K562 (cell line): ENCODE results near the gene OR52B6. TPM values are rescaled to one million over a fixed set of nuclear protein-coding genes. Genes with fewer than 3 reads are reported as not detected.

Experiments
- ATAC-seq: fragments of 200-7000 bp; cut with Tn5 transposase; 3 replicates; pipeline ENCODE4 v1.9.1; 2020; ENCODE audit warnings: moderate library complexity
- BruUV-seq: library from RNA; stranded (reverse); fragments of 400-500 nt; replicated peaks from 2 replicates; lab custom pipeline; 2021; lab: Mats Ljungman, UMichigan
- CTCF ChIA-PET: fragments of 300-600 bp; formaldehyde crosslinking; extraction: SDS; loops from one replicate; lab custom pipeline; 2021; ENCODE audit warnings: low intra/inter-chr PET ratio; lab: Yijun Ruan, JAX
- POLR2A ChIA-PET: fragments of 300-600, 350-650 bp; sonication (Branson Sonifier 250); formaldehyde crosslinking; extraction: SDS; loops from one replicate; lab custom pipeline; 2021; ENCODE audit warnings: antibody characterized with exemption, inconsistent platforms; lab: Yijun Ruan, JAX
- DNase-seq, 4 experiments: peaks; one replicate each; pipeline versions ENCODE4 v3.0.0 to v3.0.0-alpha.2; 2011 to 2018; ENCODE audit warnings: low spot score in 3 of 4, mixed read lengths in 3 of 4; ENCODE audit errors: extremely low read depth in 1 of 4
- FAIRE-seq: peaks from 2 replicates; lab custom pipeline; 2011; peaks lifted over from hg19 to GRCh38; lab: Jason Lieb, UNC
- H2AFZ ChIP-seq: 2 replicates; pipeline ENCODE4 v1.6.0; 2011; ENCODE audit warnings: low read depth, low read length, control low read depth, inconsistent platforms
- H3K27ac ChIP-seq: fragments of 200-600 bp; 3 replicates; pipeline ENCODE4 v1.8.0; 2011; ENCODE audit warnings: low read depth, mild to moderate bottlenecking, control low read depth, inconsistent platforms, low read length, moderate library complexity, mixed read lengths; ENCODE audit errors: extremely low read depth
- H3K27me3 ChIP-seq, 2 experiments: fragments of 300-600 bp in 1 of 2; 2 replicates in 1 of 2; 3 replicates in 1 of 2; pipeline versions ENCODE4 v1.6.0 to v1.8.0; 2011; ENCODE audit warnings: inconsistent platforms in 2 of 2, low read length in 2 of 2, mild to moderate bottlenecking in 1 of 2, mixed read lengths in 1 of 2, moderate library complexity in 1 of 2; ENCODE audit not compliant: control insufficient read depth in 2 of 2, insufficient read depth in 2 of 2
- H3K36me3 ChIP-seq: fragments of 300-600 bp; 3 replicates; pipeline ENCODE4 v1.8.0; 2011; ENCODE audit warnings: mild to moderate bottlenecking, low read length, inconsistent platforms; ENCODE audit not compliant: control insufficient read depth, insufficient read depth
- H3K4me1 ChIP-seq, 2 experiments: fragments of 200-600 bp in 1 of 2; replicated peaks in 1 of 2; 2 replicates in 1 of 2; 3 replicates in 1 of 2; pipeline versions ENCODE4 v1.5.1 to v1.8.0; 2011; ENCODE audit warnings: inconsistent platforms in 2 of 2, low read length in 2 of 2, mild to moderate bottlenecking in 1 of 2, mixed read lengths in 1 of 2, moderate library complexity in 1 of 2; ENCODE audit not compliant: control insufficient read depth in 2 of 2, insufficient read depth in 2 of 2
- H3K4me2 ChIP-seq: 2 replicates; pipeline ENCODE4 v1.6.1; 2011; ENCODE audit warnings: low read length, control low read depth, inconsistent platforms, mixed read lengths; ENCODE audit not compliant: insufficient read depth
- H3K4me3 ChIP-seq: fragments of 200-600 bp; sonication (generic), shearing (Covaris generic); 2 replicates; pipeline ENCODE4 v1.5.1; 2016; ENCODE audit warnings: control low read depth, inconsistent platforms
- H3K79me2 ChIP-seq: fragments of 200-600 bp; 3 replicates; pipeline ENCODE4 v1.8.0; 2011; ENCODE audit warnings: low read length, inconsistent platforms; ENCODE audit not compliant: control insufficient read depth, insufficient read depth
- H3K9ac ChIP-seq, 2 experiments: 2 replicates each; pipeline versions ENCODE4 v1.6.0 to v1.6.1; 2011; ENCODE audit warnings: low read depth in 2 of 2, low read length in 2 of 2, control low read depth in 1 of 2, inconsistent platforms in 1 of 2, mild to moderate bottlenecking in 1 of 2, mixed read lengths in 1 of 2; ENCODE audit not compliant: insufficient read depth in 1 of 2
- H3K9me1 ChIP-seq: one replicate; pipeline ENCODE4 v1.6.0; 2011; ENCODE audit warnings: inconsistent platforms, mild to moderate bottlenecking, low read length, moderate library complexity; ENCODE audit not compliant: control insufficient read depth, insufficient read depth
- H3K9me3 ChIP-seq: replicated peaks from 2 replicates; pipeline ENCODE4 v1.5.1; 2011; ENCODE audit warnings: low read depth, low read length, inconsistent platforms; ENCODE audit not compliant: control insufficient read depth, insufficient read depth
- H4K20me1 ChIP-seq: replicated peaks from 2 replicates; pipeline ENCODE4 v1.6.1; 2011; ENCODE audit warnings: low read length, inconsistent platforms, mixed read lengths; ENCODE audit not compliant: control insufficient read depth, insufficient read depth
- DNMT1 ChIP-seq: fragments of 450-650 bp; IDR thresholded peaks from 2 replicates; pipeline ENCODE4 v1.6.1; 2016; ENCODE audit warnings: antibody characterized with exemption, mild to moderate bottlenecking
- NCOA6 ChIP-seq: fragments of 450-650 bp; IDR thresholded peaks from 2 replicates; pipeline ENCODE4 v1.6.1; 2017; ENCODE audit warnings: mild to moderate bottlenecking
- NEUROD1 ChIP-seq: fragments of 150-350 bp; IDR thresholded peaks from 2 replicates; pipeline ENCODE4 v1.6.1; 2014; ENCODE audit warnings: borderline replicate concordance, low read length, low read depth; ENCODE audit not compliant: partially characterized antibody
- OTX1 ChIP-seq: fragments of 450-650 bp; formaldehyde crosslinking; IDR thresholded peaks from 2 replicates; pipeline ENCODE4 v1.4.0; 2022; ENCODE audit warnings: mild to moderate bottlenecking
- PRMT5 ChIP-seq: sonication (generic); formaldehyde crosslinking; IDR thresholded peaks from 2 replicates; pipeline ENCODE4 v1.5.0; 2020; ENCODE audit warnings: missing genetic modification reagents
- THAP7 ChIP-seq: fragments of 250-450 bp; sonication (Bioruptor Pico); IDR thresholded peaks from 2 replicates; pipeline ENCODE4 v1.5.0; 2021
- ZNF551 ChIP-seq: fragments of 250-450 bp; sonication (Bioruptor Pico); IDR thresholded peaks from 2 replicates; pipeline ENCODE4 v1.5.0; 2021; ENCODE audit warnings: mild to moderate bottlenecking, moderate library complexity
- ZNF592 ChIP-seq: fragments of 450-650 bp; IDR thresholded peaks from 2 replicates; pipeline ENCODE4 v1.6.1; 2017; ENCODE audit warnings: antibody characterized with exemption, mild to moderate bottlenecking
- ZNF75A ChIP-seq: fragments of 450-650 bp; formaldehyde crosslinking; IDR thresholded peaks from 2 replicates; pipeline ENCODE4 v1.4.0; 2020; ENCODE audit warnings: mild to moderate bottlenecking
- WGBS: fragments of 100-300 bp; shearing (Covaris generic); methylation state at CpG from one replicate; pipeline ENCODE4 v1.1.6; 2016; ENCODE audit warnings: low coverage, mixed read lengths; ENCODE audit not compliant: insufficient coverage; ENCODE audit errors: missing lambda C conversion rate; 5-methylcytosine and 5-hydroxymethylcytosine counted together
- in situ Hi-C: fragments of 300-500 bp; cut with MboI; formaldehyde crosslinking; loops from 4 replicates; pipeline ENCODE4 v1.15.0; 2018; ENCODE audit warnings: inconsistent platforms, mixed read lengths
- intact Hi-C: fragments of 100-400 bp; cut with micrococcal nuclease; formaldehyde crosslinking; loops from 2 replicates; pipeline ENCODE4 v1.14.2; 2022
- polyA plus RNA-seq, 8 experiments: library from polyadenylated mRNA; depleted of rRNA in 4 of 8; stranded (reverse) in 5 of 8; unstranded in 3 of 8; fragments of >200 nt; fragmentation: Nextera tagmentation in 2 of 8; fragmentation: Illumina TruSeq in 1 of 8; extraction: Ambion mirVana in 2 of 8; extraction: Trizol in 1 of 8; gene quantifications; 2 replicates each; pipeline versions ENCODE4 v1.2.1 to v1.2.3, GENCODE V29; 2011 to 2014; ENCODE audit warnings: inconsistent platforms in 1 of 8, missing spikeins in 1 of 8
- total RNA-seq, 7 experiments: library from RNA; depleted of rRNA in 6 of 7; stranded (reverse); fragments of >200 nt in 6 of 7; fragmentation: Illumina TruSeq in 2 of 7; extraction: Trizol in 2 of 7; gene quantifications; 2 replicates each; pipeline versions ENCODE4 v1.2.1 to v1.2.3, GENCODE V29; 2011 to 2021; ENCODE audit warnings: low replicate concordance in 1 of 7

The OR52B6 gene
- total and polyA plus RNA-seq, 9 of the 15 experiments (the other 6 are each of a cell fraction or from before 2014, with no cell fraction given): not detected

- no peak for FAIRE-seq
- Histone ChIP-seq H3K9ac (no peak overlapping the region), H3K9me3 (no peaks in the 10 kb centered on the region), H3K4me2 (no peak overlapping the region), H3K79me2 (no peaks in the 10 kb centered on the region), H3K27me3 (no peaks in the 10 kb centered on the region), H3K4me1 (peaks cover 0 to 8% of the 10 kb centered on the region in 2 experiments; a peak in 3 of 5 replicates), H4K20me1 (no peaks in the 10 kb centered on the region), H3K9me1 (no peaks in the 10 kb centered on the region), H3K27ac (no peak overlapping the region), H3K4me3 (no peak overlapping the region), H2AFZ (no peak overlapping the region), H3K36me3 (no peaks in the 10 kb centered on the region)
- no peak for DNase-seq
- intact Hi-C loops: loop anchor here (5.0 to 10.0 kb wide), 2 partner anchors 173 to 265 kb away; partner anchors contain the start of gene OR51M1
- no TSS peak for BruUV-seq
- WGBS: 63% methylated on average over 3 of the region's 3 CpGs
- in situ Hi-C loops: no loop called here
- no peak for ATAC-seq
- TF ChIP-seq ZNF551 (no peak), OTX1 (CRISPR knock-in tag) (no peak), ZNF592 (no peak), ZNF75A (CRISPR knock-in tag) (no peak), THAP7 (no peak), NCOA6 (no peak), DNMT1 (no peak), PRMT5 (CRISPR knock-in tag) (no peak), NEUROD1 (no peak)
- ChIA-PET POLR2A (interaction anchor here (0.6 kb wide), 1 partner anchor 87 kb away, joined by 3 read pairs; no protein-coding TSS in a partner anchor), CTCF (no interaction called here)
Observed at GRCh38 chr11:5557751-5558150, 22.9 kb upstream of the OR52B6 start.
